WI38 (cell line): Measurements from ENCODE around the gene SRRM3.
"Not testable (repeated sequence)": the region's sequence is repeated elsewhere in the genome, so short reads cannot be mapped to it uniquely, and the experiment has no call there.

Source experiments
- H3K4me3 ChIP-seq: 2 replicates; pipeline ENCODE4 v1.5.1; 2011; ENCODE audit warnings: low read depth, mild to moderate bottlenecking, control low read depth, low read length
- CTCF ChIP-seq: IDR thresholded peaks from 2 replicates; pipeline ENCODE4 v1.5.1; 2012; ENCODE audit warnings: low read depth, mild to moderate bottlenecking, control low read depth, low read length

The SRRM3 gene

GRCh38 chr7:76198202-76198601 is 3.5 kb upstream of the SRRM3 start:
- TF ChIP-seq CTCF = no peak
- H3K4me3 ChIP-seq = no peak overlapping the region

- no peak overlapping the region for H3K4me3 ChIP-seq
- no peak for TF ChIP-seq CTCF
Measured at GRCh38 chr7:76202666-76203030, 952 bp downstream of the SRRM3 start.

GRCh38 chr7:76204147-76204546 is 2.5 kb downstream of the SRRM3 start:
- no peak for TF ChIP-seq CTCF
- no peak overlapping the region for H3K4me3 ChIP-seq

GRCh38 chr7:76206633-76207032 is 4.9 kb downstream of the SRRM3 start:
- H3K4me3 ChIP-seq = no peak overlapping the region
- no peak for TF ChIP-seq CTCF

- TF ChIP-seq CTCF = no peak
- no peak overlapping the region for H3K4me3 ChIP-seq
Measured at GRCh38 chr7:76209310-76209709, 7.6 kb downstream of the SRRM3 start.

- H3K4me3 ChIP-seq = no peak overlapping the region
- no peak for TF ChIP-seq CTCF
Measured at GRCh38 chr7:76211216-76211615, 9.5 kb downstream of the SRRM3 start.

- H3K4me3 ChIP-seq = not testable (repeated sequence)
Measured at GRCh38 chr7:76215349-76215748, 13.7 kb downstream of the SRRM3 start.

- TF ChIP-seq CTCF = no peak
- H3K4me3 ChIP-seq = no peak overlapping the region
Measured at GRCh38 chr7:76216381-76217082, 14.8 kb downstream of the SRRM3 start.
